A673 (cell line): ENCODE measurements around the gene RPS16.

Experiments used
- CTCF ChIP-seq: fragments of 300-800, 200-600 bp; sonication (generic); conservative IDR thresholded peaks from 2 replicates; pipeline ENCODE4 v1.5.1; 2017; ENCODE audit warnings: low read depth, mild to moderate bottlenecking, antibody characterized with exemption, low read length, moderate library complexity, mixed read lengths
- EZH2 ChIP-seq: fragments of 200-600 bp; sonication (generic); IDR thresholded peaks from 2 replicates; pipeline ENCODE4 v1.6.1; 2017; ENCODE audit warnings: borderline replicate concordance, low read depth, mild to moderate bottlenecking, mixed read lengths, antibody characterized with exemption, low read length; ENCODE audit not compliant: poor library complexity, severe bottlenecking

GRCh38 chr19:39408392-39409207, 27.1 kb downstream of the RPS16 start:
- no peak for TF ChIP-seq CTCF
- no peak for TF ChIP-seq EZH2
